ENCODE measurements around the gene PDE4DIP. TPM values are rescaled to one million over a fixed set of nuclear protein-coding genes. Genes with fewer than 3 reads are reported as not detected.
"Not testable (repeated sequence)": the region's sequence is repeated elsewhere in the genome, so short reads cannot be mapped to it uniquely, and the experiment has no call there.

Gene PDE4DIP
- total RNA-seq, 1 experiment from 2014 or later, result 56.0 TPM

DNA sequence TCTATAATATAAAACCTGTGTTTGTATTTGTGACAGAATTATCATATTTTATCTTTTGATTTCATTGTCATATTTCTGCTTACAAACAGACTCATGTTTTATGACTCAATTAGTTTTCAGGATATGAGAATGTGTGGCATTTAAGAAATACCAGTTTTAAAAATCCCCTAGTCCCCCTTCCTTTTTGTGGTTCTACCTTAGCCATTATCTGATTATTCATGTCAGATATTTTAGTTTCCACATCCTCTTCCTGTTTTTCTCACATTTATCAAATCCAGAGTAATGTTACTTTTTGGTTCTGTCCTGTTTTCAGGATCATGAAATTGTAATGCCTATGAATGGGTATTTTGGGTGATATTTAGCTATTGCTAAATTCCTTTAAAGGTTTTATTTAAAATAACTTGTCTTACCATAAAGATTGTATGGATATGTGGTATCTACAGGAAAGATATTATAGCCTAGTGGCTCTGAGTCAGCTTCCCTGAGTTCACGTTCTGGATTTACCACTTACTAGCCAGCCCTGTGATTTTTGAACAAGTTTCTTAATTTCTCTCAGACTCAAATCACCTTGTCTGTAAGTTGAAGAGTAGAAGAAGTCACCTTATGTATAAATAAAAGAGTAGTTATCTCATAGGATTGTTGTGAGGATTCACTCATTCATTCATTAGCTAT is 131.8 kb downstream of the PDE4DIP start:
- peak; percentile 12 for DNase-seq (ENCODE audit: low read depth)

DNA sequence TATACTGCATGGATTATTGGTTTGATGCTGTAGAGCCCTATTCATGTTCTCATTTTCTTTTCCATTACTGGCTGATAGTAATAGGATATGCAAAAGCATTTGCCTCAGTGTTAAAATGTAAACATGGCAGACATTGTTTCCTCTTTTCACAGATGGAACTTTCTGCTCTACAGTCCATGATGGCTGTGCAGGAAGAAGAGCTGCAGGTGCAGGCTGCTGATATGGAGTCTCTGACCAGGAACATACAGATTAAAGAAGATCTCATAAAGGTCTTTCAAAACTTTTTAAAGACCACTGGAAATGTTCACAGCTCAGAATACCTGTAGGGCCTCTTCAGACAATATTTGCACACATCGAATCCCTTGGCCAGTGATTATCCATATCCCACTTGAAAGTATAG is 133.6 kb downstream of the PDE4DIP start:
- DNase-seq (ENCODE audit: low read depth), result not testable (repeated sequence)

DNA sequence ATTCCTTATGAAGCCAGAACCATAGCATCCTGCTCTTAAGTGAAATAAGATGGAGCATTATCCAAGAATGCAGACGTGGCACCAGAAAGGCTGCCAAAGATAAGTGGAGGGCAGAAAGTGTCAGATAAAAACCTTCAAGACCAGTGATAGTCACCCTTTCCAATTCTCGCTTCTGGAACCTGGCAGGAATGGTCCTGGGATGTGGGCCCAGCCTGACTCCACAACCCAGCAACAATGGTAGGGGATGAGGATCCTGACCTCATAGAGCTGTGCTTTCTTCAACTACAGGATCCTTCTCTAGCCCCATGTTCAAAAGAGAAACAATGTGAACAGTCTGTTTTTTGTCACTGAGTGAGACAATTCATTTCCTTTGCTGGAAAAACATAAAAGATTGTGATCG is 145.2 kb downstream of the PDE4DIP start:
- not testable (repeated sequence) for DNase-seq (ENCODE audit: low read depth)

DNA sequence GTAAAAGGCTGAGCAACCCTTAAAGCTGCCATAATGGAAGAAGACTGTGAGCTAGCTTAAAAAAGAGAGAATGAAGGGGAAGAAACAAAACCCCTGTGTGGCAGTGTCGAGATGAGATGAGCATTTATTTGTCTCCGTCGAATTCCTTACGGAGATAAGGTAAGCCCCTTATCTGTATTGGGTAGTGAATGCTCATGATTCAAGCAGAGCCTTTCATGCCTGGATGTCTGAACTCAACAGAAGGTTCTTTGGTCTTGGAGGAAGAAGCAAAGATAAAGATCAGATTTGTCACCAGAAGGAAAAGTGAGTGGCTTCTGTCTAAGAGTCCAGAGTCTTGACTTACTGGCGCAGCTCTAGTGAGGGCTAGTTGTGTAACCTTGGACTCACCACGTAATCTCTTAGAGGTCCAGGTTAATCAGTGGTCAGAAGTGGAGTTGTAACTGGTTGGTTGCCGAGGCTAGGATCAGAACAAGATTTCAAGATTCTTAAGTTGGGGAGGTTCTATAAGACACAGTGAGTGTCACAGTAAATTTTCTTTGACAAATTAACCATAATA is 146.1 kb downstream of the PDE4DIP start:
- not testable (repeated sequence) for DNase-seq (ENCODE audit: low read depth)

DNA sequence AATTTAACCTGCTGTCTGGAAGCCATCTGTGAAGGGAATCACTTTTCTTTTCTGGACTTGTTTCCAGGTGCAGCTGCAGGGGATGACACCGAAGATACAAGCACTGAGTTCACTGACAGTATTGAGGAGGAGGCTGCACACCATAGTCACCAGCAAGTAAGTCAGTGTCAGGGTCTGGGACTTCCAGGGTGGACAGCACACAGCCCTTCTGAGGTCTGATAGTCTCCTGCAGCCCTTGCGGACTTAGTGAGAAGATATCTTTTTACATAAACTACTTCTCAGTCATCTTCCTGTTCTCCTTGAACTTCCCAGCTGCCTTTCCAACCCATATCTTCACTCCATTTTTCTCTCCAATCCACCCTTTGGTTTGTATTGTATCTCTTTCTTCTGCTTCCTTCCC is 147.6 kb downstream of the PDE4DIP start:
- not testable (repeated sequence) for DNase-seq (ENCODE audit: low read depth)

DNA sequence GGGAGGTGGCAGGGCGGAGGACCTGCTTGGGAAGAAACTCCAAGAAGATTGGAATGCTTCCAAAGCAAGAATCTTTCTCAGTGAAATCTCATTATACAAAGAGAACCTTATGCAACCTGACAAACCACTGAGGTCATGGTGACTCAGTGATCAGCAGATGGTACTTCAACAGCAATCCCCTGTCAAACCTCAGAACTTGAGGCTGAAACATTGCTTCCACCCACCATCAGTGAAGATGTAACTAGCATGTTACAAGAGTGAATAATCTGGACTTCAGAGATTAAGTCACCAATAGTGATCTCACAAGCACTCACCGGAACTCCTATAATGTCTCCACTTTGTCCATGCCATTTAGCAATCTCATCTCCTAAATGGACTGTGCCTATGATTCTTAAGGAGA is 148.1 kb downstream of the PDE4DIP start:
- not testable (repeated sequence) for DNase-seq (ENCODE audit: low read depth)

DNA sequence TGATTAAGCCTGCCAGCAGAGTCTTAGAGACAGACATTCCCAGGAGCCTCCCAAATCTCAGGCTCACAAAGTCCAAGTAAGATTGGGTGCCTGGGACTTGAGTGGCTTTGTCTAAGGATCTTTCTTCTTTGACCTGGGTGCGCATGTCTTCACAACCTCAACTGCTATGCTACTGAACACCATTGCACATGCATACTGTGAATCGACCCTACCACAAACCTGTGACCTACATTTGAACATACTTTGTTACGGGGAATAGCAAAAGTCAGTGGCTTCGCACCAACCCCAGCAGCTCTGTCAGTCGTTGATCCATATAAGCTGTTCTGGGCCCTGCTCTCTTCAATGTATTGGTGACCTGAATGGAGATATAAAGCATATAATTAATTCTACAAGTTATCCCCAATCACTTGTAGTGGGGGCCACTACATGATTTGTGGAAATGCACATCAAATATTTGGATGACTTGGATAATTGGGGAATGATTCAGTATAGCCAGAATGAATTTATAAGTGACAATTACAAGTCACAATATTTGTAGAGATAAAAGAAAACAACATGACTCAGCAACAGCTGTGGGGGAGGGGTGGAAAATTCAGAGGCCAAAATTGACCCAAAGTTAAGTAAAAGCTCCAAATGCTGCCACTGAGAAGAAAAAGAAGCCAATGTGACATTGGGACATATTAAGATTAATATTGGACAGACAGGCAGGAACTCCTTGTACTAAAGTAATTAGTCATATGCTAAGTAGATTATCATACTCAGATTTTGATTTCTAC is 152.4 kb downstream of the PDE4DIP start:
- DNase-seq (ENCODE audit: low read depth), result peak; percentile 39

DNA sequence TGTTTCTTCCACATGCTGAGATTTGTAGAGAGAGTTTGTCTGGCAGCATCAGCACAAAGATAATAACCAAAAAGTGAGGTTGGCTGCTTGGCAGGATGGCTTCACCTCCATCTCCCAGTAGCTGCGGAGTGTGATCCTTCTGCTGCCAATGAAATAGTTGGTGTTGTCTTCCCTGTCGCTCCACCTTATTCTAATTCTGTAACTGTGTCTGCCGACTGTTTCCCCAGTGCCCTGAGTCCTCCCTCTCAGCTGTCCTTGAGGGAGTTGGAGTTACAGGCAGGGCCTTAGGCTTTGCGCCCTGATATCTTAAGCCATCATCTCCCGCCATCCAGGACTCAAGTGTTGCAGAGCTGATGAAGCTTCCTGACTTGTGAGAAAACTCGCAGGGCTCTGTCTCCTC is 153.2 kb downstream of the PDE4DIP start:
- not testable (repeated sequence) for DNase-seq (ENCODE audit: low read depth)

DNA sequence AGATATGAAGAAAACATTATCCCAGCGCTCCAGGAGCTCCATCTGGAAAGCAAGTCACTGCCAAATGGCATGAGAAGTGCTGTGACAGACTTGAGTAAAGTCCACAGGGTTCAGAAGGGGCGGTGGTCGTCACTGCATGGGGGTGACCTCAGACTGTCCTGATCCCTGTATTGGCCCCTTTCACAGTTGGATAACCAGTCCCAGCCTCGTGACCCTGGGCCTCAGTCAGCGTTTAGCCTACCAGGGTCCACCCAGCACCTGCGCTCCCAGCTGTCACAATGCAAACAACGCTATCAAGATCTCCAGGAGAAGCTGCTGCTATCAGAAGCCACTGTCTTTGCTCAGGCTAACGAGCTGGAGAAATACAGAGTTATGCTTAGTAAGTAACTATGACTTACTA is 158.4 kb downstream of the PDE4DIP start:
- DNase-seq (ENCODE audit: low read depth), result not testable (repeated sequence)

DNA sequence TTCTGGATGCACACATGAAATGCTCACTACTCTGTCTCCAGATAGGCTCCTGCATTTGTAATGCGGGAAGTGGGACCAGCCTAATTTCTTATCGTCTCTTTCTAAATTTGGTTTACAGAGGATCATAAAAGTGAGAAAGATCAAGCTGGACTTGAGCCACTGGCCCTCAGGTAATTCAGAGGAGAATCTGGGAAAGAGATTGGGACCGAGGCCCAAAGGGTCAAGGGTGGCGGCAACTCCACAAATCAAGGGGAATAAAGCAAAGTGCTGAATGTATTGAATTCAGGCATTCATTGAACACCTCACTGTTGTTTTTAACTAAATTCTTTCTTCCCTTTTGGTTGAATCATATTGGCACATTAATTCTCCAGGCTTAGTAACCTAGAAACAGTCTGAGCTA is 164.1 kb downstream of the PDE4DIP start:
- not testable (repeated sequence) for DNase-seq (ENCODE audit: low read depth)

DNA sequence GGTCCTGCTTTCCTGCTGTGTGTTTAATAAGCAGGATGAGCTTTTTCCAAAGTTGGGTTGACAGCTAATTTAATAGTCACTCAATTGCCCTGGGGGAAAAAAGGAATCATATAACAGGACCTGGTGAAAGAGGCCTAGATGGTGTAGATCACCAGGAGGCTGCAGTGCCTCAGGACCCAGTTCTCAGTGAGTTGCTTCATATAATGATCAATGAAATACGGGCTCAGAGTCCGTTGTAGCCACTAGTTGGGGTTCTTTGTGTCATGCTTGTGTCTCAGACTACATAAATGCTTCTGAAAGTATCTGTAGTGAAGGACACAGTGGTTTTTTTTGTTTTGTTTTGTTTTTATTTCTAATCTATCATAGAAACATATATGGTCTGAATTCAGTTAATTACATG is 164.5 kb downstream of the PDE4DIP start:
- DNase-seq (ENCODE audit: low read depth), result not testable (repeated sequence)

DNA sequence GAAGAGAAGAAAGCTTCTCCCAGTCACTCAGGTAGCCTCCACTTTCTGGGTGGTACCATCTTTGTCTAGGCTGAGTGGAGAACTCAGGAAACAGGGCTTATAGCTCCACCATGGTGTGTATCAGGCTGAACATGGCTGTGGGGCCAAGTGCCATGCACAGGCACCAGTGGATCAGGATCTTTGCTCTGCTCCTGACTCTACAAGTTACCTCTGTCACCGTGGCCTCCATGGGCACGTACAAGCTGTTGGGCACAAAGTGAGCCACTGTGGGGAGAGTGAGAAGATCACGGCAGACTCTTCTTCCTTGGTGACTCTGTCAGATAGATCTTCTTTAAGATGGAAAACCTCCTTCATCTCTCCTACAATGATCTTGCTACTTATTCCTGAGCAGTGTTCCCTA is 165.5 kb downstream of the PDE4DIP start:
- not testable (repeated sequence) for DNase-seq (ENCODE audit: low read depth)

DNA sequence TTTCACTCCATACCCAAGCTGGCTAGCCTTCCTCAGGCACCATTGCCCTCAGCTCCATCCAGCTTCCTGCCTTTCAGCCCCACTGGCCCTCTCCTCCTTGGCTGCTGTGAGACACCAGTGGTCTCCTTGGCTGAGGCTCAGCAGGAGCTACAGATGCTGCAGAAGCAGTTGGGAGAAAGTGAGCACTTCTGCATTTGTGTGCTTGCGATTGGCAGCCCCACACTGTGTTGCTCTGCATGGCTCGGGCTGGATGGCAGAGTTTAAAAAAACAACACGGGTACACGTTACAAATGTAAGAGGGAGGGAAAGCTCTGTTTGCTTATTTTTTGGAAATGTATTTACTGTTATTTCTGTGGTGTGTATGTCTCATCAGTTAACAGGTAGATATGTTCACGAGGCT is 168.4 kb downstream of the PDE4DIP start:
- not testable (repeated sequence) for DNase-seq (ENCODE audit: low read depth)

DNA sequence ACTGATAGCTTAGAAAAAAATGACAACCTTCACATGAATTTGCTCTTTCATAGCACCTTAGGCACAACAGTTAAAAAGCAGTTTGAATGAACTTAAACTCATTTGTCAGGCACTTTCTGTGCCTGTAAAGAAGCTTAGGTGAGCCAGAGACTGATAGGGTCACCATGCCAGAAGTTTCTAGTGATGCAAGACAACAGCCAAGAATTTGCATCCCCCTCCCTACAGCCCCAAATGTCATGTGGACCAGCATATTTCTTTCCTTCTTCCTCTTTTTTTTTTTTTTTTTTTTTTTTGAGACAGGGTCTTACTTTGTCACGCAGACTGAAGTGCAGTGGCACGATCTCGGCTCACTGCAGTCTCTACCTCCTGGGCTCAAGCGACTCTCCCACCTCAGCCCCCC is 169.3 kb downstream of the PDE4DIP start:
- DNase-seq (ENCODE audit: low read depth), result not testable (repeated sequence)

DNA sequence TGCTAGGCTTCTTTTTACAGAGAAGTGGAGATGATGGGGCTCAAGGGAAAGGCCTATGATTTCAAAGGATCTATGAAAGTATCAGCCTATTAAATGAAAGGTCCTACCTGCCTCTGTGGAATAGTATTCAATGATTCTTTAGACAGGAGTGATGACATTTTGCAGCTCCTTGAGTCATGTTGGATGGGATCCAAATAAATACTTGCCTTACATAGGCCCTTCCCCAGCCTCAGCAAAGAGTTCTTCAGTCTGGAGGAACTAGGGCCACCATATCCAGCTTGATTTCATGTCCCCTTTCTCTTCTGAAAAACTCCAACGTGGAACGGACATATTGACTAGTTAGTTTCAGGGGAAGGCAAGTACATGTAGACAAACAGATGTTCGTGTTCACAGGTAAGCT is 171.3 kb downstream of the PDE4DIP start:
- DNase-seq (ENCODE audit: low read depth), result not testable (repeated sequence)

DNA sequence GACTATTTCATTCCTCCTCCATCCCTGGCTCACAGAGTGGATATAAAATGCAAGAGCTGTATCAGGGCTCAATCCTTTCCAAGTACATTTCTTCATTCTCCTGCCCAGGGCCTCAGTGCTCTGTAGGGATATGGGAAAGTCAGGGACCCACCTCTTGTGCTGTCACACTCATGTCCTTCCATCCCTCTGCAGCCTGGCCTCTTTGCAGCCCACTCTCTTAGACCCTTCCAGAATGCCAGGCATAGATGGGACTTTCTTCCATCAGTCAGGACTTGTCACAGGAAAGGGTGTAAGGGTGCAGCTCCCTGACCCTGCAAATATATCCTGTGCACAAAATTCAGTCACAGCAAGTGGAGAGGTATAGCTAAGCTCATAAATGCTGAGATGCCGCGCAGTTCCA is 172.4 kb downstream of the PDE4DIP start:
- DNase-seq (ENCODE audit: low read depth), result not testable (repeated sequence)

DNA sequence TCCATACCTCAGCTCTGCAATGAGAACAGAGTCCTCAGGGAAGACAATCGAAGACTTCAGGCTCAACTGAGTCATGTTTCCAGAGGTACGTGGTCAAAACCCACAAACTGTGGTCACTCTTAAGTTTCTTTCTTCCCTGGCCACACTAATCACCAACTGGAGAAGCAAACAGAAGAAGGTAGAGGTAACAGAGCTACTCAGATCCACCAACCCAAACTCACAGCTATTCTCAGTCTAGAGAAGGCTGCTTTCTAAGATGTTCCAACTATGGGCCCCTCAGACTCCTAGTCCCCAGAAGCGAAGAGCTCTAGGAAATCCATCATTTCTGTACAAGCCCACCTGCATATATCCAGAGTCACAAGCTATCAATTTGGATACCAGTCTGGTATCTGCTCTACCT is 174.3 kb downstream of the PDE4DIP start:
- not testable (repeated sequence) for DNase-seq (ENCODE audit: low read depth)

DNA sequence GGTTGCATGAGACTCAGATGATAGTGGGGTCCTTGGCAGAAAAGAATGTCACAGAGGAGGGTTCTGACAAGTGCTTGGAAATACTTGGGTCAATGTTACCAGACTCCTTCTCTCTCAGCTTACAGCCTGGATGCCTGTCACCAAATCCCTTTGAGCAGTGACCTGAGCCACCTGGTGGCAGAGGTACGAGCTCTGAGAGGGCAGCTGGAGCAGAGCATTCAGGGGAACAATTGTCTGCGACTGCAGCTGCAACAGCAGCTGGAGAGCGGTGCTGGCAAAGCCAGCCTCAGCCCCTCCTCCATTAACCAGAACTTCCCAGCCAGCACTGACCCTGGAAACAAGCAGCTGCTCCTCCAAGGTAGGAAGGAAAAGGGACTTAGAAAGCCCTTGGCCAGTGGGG is 180.1 kb downstream of the PDE4DIP start:
- DNase-seq (ENCODE audit: low read depth), result not testable (repeated sequence)

DNA sequence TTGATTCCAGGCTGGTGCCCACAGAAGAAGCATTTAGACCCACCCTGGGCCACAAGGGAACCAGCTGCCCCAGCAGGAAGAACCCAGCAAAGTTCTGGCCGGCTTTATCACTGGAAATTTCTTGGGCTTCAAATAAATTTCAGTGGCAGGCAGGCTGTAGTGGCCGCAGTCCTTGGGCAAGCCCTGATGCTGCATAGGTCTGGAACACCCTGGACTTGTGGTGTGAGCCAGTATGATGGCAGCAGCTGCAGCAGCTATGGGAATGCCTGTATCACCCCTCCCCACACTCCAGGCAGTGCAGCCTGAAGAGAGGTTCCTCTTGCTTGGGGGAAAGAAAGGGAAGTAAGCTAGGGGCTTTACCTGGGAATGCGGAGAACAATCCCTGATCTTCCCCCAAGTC is 189.7 kb downstream of the PDE4DIP start:
- DNase-seq (ENCODE audit: low read depth), result not testable (repeated sequence)

DNA sequence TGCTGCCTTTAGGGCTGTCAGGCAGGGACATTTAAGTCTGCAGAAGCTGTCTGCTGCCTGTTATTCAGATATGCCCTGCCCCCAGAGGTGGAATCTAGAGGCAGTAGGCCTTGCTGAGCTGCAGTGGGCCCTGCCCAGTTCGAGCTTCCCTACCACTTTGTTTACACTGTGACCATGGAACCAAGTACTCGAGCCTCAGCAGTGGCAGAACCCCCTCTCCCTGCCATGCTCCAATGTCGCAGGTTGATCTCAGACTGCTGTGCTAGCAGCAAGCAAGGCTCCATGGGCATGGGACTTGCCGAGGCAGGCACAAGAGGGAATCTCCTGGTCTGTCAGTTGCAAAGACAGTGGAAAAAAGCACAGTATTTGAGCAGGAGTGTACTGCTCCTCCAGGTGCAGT is 198.8 kb downstream of the PDE4DIP start:
- DNase-seq (ENCODE audit: low read depth), result not testable (repeated sequence)

DNA sequence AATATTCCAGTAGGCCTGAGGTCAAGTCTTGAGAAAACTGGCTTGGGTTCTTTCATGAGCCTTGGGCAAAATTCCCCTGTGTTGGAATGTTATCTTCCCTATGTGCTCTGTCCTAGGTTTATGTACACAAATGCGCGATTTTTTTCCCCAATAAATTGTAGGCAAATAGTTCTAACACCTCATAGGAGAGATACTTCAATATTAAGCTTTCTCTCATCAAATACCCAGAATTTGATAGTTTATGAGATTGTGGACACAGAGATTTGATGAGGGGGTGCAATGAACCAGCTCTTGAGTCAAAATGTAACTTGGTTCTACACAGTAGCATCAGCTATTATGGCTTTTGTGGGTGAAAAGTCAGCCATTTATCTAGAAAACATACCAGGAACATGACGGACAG is 220.4 kb downstream of the PDE4DIP start:
- not testable (repeated sequence) for DNase-seq (ENCODE audit: low read depth)

DNA sequence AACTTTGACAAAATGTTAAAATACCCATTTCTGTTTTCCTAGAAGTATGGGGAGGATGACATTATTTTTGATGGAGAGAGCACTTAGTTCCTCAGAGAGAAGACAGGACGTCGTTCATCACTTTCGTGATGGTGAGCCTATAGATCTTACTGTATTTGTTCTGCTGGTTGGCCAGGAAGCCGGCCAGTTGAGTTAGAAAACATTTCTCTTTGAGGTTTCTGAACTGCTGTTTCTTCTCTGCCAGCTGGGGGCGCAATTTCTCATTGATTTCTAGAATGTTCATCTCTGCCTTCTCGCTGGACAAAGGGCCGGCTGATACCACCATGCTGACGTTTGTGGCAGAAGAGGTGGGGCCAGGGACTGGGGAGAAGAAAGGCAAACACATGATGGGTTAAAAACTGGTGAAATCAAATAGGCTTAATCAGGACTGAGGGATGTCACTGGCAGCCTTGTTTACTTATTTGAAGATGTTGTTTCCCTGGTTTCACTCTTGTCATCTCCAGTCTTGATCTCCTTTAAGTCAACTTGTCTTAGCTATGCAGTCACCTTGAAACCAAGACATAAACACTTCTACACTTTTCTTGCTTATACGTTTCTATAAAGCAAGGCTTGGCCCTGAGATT is 231.4 kb downstream of the PDE4DIP start:
- not testable (repeated sequence) for DNase-seq (ENCODE audit: low read depth)

Measured in LHCN-M2 (cell line).